ENCODE results near the gene WTAP.

DNA sequence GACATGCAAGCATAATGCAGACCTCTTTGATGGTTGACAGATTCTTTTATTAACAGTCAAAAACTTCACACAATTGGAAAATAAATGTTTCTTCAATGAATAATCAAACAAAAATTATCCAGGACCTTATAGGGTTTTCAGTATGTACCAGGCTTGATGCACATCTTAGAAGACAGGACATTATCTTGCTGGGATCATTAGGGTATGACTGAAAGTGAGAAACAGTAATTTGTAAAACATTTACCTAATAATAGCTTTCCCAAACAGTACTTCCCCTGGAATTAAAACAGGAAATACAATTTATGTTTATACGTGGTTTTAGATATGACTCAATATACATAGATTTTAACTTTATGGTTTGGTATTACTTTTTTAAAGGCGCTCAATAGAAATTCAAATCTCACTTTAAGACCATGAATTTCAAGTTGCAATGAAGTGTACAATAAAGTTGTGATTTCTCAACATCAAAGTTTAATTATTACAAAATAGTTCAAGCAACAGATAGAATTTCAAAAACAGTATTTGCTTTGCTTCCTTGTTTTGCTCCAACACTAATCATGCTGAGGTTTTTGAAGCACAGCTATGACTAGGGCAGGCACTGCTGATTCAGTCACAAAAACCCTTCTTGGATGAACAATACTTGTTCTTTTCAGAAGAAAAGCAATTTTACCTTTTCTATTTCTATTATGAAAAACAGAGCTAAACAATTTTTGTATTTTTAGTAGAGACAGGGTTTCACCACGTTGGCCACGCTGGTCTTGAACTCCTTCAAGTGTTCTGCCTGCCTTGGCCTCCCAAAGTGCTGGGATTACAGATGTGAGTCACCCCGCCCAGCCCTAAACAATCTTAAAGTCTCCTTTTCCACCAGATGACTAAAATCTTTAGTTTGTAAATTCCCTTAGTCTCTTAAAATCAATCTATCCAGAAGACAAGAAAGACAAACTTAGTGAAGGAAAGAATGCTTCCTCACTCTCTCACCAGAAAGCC is 47.9 kb upstream of the WTAP start:
- TF ChIP-seq EZH2 (optimal IDR thresholded peaks at IDR 0.05; ENCODE audit: low read depth, low read length) = no peak
- TF ChIP-seq, protein P1, sequence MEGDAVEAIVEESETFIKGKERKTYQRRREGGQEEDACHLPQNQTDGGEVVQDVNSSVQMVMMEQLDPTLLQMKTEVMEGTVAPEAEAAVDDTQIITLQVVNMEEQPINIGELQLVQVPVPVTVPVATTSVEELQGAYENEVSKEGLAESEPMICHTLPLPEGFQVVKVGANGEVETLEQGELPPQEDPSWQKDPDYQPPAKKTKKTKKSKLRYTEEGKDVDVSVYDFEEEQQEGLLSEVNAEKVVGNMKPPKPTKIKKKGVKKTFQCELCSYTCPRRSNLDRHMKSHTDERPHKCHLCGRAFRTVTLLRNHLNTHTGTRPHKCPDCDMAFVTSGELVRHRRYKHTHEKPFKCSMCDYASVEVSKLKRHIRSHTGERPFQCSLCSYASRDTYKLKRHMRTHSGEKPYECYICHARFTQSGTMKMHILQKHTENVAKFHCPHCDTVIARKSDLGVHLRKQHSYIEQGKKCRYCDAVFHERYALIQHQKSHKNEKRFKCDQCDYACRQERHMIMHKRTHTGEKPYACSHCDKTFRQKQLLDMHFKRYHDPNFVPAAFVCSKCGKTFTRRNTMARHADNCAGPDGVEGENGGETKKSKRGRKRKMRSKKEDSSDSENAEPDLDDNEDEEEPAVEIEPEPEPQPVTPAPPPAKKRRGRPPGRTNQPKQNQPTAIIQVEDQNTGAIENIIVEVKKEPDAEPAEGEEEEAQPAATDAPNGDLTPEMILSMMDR (IDR thresholded peaks at IDR 0.05; ENCODE audit: low read length) = no peak
- TF ChIP-seq EZH2phosphoT487 (IDR thresholded peaks at IDR 0.05; ENCODE audit: low read length) = no peak
